Measurements from ENCODE around the gene SSMEM1.
"Not testable (repeated sequence)": the region's sequence is repeated elsewhere in the genome, so short reads cannot be mapped to it uniquely, and the experiment has no call there.

The SSMEM1 gene, protein sequence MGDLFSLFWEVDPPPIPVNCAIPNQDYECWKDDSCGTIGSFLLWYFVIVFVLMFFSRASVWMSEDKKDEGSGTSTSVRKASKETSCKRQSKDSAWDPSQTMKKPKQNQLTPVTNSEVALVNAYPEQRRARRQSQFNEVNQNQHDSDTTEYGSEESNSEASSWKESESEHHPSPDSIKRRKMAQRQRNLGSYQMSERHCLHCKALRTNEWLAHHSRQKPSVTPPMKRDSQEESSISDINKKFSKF

DNA sequence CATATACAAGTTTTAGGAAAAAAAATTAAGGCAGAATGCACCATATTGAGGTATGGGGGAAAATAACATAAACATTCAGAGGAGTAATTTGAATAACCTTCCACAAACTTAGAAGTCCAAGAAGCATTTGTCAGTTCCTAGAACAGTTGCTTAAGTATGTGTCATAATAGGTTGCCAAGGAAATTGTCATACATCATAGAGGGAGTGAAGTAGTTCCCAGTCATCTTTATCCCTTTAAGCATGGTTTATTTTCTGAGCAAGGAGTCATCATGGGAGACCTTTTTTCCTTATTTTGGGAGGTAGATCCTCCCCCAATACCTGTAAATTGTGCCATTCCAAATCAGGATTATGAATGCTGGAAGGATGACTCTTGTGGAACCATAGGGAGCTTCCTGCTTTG lies at the start of gene SSMEM1:
Gene SSMEM1 (plus strand): TSS at position 219 of the 400 bp plus-strand sequence. CDS start 51 bp downstream, at position 270.
- no peak for DNase-seq

DNA sequence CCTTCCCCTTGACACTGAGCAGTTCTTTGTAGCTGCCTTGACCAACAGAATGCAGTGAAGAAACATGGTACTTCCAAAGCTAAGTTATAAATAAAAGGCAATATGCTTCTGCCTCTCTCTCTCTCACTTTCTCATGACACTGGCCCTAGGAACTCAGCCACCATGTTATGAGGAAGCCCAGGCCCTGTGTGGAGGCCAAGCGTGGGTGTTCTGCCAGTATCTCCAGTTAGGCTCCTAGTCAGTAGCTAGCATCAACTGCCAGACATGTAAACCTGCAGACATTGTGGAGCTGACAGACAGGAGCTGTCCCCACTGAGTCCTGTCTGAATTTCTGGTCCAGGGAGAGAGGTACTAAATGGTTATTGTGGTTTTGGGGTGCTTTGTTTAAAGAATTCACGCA lies 47.6 kb upstream of the SSMEM1 start:
- no peak for DNase-seq

- no peak for DNase-seq
Measured at GRCh38 chr7:130160455-130160854, 47.2 kb upstream of the SSMEM1 start.

- DNase-seq = no peak
Measured at GRCh38 chr7:130162196-130162595, 45.5 kb upstream of the SSMEM1 start.

- no peak for DNase-seq
Measured at GRCh38 chr7:130174237-130174959, 33.3 kb upstream of the SSMEM1 start.

GRCh38 chr7:130178251-130178650 lies 29.4 kb upstream of the SSMEM1 start:
- DNase-seq = no peak

GRCh38 chr7:130179631-130180030 lies 28.0 kb upstream of the SSMEM1 start:
- no peak for DNase-seq

GRCh38 chr7:130180571-130181262 lies 26.9 kb upstream of the SSMEM1 start:
- no peak for DNase-seq

GRCh38 chr7:130181263-130181605 lies 26.4 kb upstream of the SSMEM1 start:
- no peak for DNase-seq

DNA sequence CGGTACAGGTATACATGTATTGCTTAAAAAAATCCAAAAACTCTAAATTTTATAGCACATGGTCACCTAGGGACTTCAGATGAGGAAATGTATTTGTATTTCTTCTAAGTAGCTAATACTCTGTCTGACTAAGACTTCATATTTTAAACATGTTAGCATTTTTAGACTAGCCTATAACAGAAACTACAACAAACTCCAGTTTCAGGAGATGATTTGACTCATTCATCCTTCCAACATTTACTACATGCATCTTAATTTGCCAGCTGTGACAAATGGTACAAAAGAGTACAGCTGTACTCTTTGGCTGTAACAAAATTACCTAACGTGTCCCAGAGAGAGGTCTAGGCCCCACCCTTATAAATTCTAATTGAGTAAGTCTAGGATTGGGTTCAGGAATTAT lies 24.7 kb upstream of the SSMEM1 start:
- DNase-seq = no peak

DNA sequence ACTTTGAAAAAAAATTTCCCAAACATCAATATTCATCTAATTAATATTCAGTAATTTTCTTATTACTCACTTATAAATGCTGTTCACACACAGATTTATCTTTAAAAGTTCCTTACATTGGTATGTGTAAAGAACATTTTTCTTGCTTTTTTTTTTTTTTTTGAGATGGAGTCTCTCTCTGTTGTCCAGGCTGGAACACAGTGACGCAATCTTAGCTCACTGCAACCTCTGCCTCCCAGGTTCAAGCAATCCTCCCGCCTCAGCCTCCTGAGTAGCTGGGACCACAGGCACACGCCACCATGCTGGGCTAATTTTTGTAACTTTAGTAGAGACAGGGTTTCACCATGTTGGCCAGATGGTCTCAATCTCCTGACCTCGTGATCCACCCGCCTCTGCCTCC lies 23.3 kb upstream of the SSMEM1 start:
- DNase-seq = not testable (repeated sequence)

DNA sequence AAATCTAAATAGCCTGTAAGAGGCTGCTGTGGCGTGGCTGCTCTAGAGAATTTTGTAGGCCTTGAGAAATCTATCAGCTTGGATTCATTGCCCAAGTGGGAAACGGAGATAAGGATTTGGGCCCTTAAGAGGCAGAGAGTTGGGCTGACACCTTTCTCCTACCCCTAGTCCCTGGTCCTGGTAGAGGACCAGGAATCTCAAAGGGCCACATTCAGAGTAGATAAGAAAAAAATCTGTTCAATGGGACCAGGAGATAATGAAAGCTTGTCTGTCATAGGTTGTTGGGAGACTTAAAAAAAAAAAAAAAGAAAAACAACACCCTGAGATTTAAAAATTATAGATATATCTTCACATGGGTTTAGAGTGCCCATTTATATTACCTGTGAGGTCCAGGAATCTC lies 20.3 kb upstream of the SSMEM1 start:
- DNase-seq = no peak

- DNase-seq = no peak
Measured at GRCh38 chr7:130189343-130189742, 18.3 kb upstream of the SSMEM1 start.

GRCh38 chr7:130191791-130192190 lies 15.9 kb upstream of the SSMEM1 start:
- no peak for DNase-seq

GRCh38 chr7:130195396-130195795 lies 12.3 kb upstream of the SSMEM1 start:
- DNase-seq = no peak

GRCh38 chr7:130196476-130196875 lies 11.2 kb upstream of the SSMEM1 start:
- DNase-seq = no peak

- no peak for DNase-seq
Measured at GRCh38 chr7:130197094-130197493, 10.6 kb upstream of the SSMEM1 start.

GRCh38 chr7:130201796-130202195 lies 5.9 kb upstream of the SSMEM1 start:
- DNase-seq = no peak

DNA sequence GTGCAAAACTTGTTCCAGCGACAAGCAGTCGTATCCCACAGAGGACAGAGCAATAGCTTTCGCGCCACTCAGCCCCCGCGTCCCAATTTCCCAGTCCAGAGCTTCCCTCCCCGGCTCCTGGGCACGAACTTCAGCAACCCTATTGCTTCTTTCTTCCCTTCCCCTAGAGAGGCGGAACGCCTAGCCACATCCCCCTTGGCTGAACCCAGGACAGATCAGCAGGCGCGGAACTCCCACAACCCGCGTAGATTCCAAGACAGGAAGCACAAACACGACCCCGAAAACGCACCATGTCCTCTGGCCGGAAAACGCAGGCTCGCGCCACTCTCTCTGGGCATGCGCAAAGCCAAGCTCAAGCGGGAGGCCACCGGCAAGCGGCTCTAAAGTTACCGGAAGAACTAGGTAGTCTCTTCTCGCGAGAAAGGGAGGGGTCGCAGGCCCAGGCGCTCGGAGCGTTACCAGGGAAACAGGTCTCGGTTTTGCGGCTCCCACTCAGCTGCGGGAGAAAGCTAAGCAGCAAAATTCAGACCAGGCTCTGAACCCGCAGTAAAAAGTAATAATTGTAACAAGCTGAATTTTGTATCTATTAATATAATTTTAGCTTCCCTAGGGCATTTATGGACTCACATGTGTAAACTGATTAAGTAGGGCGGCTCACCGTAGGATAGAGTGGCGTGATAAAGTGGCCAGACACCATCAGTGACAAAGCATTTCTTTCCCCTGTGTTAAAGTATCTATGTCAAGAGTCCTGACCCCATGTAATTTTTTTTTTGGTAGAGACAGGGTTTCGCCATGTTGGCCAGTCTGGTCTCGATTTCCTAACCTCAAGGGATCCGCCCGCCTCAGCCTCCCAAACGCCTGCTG lies 2.3 kb upstream of the SSMEM1 start, which contains the start of gene TMEM209:
Gene TMEM209 (minus strand): TSS at position 323 of the 864 bp plus-strand sequence. CDS start 31 bp downstream, at position 292.
- DNase-seq = peak; percentile 85 to 90 (median 86)

DNA sequence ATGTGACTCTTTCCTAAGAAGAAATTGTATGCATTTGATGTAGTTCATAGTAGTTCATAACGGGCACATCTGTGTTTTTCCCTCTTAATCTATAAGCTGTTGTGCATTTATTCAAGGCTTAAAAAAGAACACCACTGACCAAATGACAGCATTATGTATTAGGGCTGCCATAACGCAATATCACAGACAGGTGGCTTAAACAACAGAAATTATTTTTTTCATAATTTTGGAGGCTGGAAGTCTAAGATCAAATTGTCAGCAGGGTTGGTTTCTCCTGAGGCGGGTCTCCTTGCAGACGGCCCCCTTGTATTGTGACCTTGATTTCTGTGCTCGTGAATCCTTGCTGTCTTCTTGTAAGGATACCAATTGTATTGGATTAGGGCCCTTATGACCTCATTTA lies 627 bp upstream of the SSMEM1 start:
- DNase-seq = no peak

DNA sequence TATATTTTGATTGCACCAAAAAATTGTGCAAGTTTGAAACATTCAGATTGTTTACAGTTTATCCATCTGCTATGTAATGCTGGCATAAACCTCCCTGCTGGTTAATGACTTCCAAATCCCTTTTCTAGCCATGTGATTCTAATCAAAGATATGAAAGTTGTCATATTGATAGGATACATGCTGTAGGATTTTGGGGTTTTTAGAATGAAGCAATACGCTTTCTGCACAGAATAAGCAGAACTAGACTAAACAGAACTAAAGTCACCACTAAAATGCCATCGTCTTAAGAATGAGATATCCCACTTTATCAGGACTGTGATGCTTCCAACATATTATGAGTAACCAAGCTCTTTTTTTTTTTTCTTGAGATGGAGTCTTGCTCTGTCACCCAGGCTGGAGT lies 856 bp downstream of the SSMEM1 start:
- DNase-seq = no peak

DNA sequence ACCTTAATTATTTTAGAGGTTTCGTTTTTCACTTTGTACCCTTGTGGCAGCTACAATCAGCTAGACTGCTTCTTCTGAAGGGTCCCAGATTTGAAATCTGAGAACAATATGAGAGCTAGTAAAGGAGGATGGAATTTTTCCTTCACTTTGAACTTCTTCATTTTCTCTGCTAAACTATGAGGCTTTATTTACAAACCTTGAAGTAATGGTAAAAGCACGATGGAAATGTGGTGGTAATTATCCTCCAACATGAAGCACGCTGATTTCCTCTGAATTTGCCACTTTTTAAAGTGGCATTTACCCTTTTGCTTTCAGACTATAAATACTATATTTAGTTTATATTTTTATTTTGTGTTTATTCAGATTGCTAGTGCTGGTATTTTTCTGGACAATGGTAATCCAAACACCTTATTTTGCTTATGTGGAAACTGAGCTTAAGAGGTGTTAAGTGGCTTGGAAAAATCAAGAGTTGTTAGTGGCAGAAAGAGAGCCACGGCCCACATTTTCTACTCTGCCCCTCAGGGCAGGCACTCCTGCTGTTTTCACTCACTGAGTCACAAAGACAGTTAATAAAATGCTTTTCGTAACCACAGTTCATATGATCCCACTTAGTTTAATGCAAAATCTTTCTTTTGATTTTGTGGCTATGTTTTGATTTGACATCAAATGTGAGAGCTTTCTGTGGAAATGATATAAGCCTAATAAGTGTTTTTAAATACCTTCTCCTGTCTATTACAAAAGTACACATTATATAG lies 2.7 kb downstream of the SSMEM1 start:
- no peak for DNase-seq
